ENCODE results near the gene DRD3. TPM values are rescaled to one million over a fixed set of nuclear protein-coding genes. Genes with fewer than 3 reads are reported as not detected.

DRD3 gene
- total RNA-seq, 1 donor from 2014 or later: not detected

DNA sequence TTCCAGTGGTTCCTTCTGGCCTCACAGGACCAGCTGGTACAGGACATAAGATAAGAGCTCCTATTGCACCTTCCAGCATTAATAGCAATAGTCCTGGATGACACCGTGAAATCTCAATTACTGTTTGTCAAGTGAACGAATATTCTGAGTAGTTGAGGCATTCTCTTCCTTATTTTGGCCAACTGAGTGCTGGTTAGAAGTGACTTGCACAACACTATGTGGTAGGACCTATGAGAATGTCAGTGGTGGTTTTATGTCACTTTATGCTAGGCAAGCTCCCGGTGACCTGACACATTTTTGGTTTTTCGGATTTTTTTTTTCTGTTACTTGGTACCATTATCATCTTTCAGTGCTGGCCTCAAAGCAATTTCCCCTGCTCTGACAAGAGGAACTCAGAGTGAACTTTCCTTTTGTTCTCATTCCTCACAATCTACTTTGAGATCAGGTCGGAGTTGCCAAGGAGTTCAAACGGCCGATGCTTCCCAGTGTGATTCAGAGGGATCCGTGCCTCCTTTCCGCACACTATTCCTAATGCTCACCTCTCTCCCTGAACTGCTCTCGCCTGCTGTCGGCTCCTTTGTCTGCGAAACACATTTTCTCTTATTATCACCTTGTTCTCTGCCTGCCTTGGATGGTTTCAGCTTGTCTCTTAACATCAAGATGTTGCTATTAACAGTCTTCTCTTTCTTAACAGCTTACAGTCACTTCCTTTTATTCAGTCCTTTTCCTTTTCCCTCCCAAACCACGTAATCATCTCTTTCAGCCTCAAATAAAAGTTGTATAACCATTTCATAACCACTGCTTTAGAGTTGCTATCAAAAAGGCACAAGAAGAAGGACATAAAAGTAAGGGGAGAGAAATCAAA lies 86.5 kb downstream of the DRD3 start:
- no peak for DNase-seq (ENCODE audit: extremely low spot score, unreplicated experiment)
- Mint-ChIP-seq H3K4me1 (ENCODE audit: unreplicated experiment) (peaks cover 18% of the 10 kb centered on the region), H3K36me3 (peaks cover 7% of the 10 kb centered on the region), H3K27me3 (peaks cover 18% of the 10 kb centered on the region), H3K27ac (no peak overlapping the region), H3K9me3 (peaks cover 7% of the 10 kb centered on the region), H3K4me3 (peak overlapping the region; percentile 1)
- no peak for TF ChIP-seq CTCF (conservative IDR thresholded peaks at IDR 0.05)

DNA sequence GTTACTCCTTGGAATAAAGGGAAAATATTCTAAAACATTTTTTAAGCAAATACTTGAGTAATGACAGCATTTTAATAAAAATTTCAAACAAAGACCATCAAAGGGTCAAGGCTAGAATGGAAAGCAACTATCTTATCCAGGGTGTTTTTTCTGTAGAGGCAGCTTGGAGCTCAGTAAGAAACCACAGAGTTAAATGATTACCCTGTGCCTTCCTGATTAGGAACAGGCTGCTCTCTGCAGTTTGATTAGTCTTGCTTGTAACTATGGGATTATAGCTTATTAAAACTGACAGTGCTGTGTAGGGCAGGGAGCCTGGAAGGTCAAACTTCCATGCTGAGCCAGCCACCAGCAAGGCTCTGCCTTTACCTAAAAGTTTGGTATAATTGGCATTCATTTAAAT lies 89.2 kb downstream of the DRD3 start:
- peaks cover 26% of the 10 kb centered on the region for H3K36me3 Mint-ChIP-seq
- TF ChIP-seq CTCF (conservative IDR thresholded peaks at IDR 0.05): no peak
- H3K9me3 Mint-ChIP-seq: peaks cover 7% of the 10 kb centered on the region
- DNase-seq (ENCODE audit: extremely low spot score, unreplicated experiment): no peak
- H3K27ac Mint-ChIP-seq: no peak overlapping the region
- no peak overlapping the region for H3K4me3 Mint-ChIP-seq
- H3K27me3 Mint-ChIP-seq: peaks cover 18% of the 10 kb centered on the region
- H3K4me1 Mint-ChIP-seq (ENCODE audit: unreplicated experiment): peaks cover 18% of the 10 kb centered on the region

DNA sequence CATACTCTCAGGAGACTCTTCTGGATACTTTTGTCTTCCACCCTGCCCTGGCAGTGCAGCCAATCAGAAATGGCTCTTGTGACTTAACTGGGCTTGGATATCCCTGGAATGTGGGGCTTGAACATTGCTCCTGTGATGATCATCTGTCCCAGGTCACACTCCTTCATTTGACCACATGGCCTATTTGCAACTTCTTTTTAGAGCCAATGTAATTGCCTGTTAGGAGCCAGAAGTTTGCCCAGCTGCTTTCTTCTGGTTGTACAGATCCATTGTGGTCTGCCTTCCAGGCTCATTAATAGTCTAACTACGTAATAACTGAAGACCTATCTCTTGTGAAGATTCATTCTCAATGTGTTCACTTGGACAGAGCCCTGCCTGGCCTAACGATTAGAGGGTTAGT lies 92.5 kb downstream of the DRD3 start:
- H3K4me3 Mint-ChIP-seq: no peak overlapping the region
- peaks cover 43% of the 10 kb centered on the region for H3K36me3 Mint-ChIP-seq
- H3K4me1 Mint-ChIP-seq (ENCODE audit: unreplicated experiment): no peaks in the 10 kb centered on the region
- no peak for DNase-seq (ENCODE audit: extremely low spot score, unreplicated experiment)
- H3K27me3 Mint-ChIP-seq: no peaks in the 10 kb centered on the region
- no peak for TF ChIP-seq CTCF (conservative IDR thresholded peaks at IDR 0.05)
- no peak overlapping the region for H3K27ac Mint-ChIP-seq
- H3K9me3 Mint-ChIP-seq: no peaks in the 10 kb centered on the region

DNA sequence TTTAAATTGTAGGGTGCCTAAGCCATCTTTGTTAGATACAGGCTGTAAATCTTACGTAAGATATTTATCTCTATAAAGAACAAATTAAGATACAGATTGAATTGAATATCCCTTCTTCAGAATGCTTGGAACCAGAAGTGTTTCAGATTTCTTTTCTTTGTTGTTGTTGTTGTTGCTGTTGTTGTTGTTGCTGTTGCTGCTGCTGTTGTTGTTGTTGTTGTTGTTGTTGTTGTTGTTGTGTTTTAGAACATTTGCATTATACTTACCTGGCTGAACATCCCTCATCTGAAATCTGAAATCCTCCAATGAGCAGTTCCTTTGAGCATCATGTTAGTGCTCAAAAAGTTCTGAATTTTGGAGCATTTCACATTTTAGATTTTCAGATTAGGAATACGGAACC lies 95.7 kb downstream of the DRD3 start:
- H3K4me3 Mint-ChIP-seq: no peak overlapping the region
- peaks cover 1% of the 10 kb centered on the region for H3K4me1 Mint-ChIP-seq (ENCODE audit: unreplicated experiment)
- no peak for DNase-seq (ENCODE audit: extremely low spot score, unreplicated experiment)
- no peaks in the 10 kb centered on the region for H3K9me3 Mint-ChIP-seq
- no peak for TF ChIP-seq CTCF (conservative IDR thresholded peaks at IDR 0.05)
- H3K27ac Mint-ChIP-seq: no peak overlapping the region
- H3K36me3 Mint-ChIP-seq: peaks cover 50% of the 10 kb centered on the region
- no peaks in the 10 kb centered on the region for H3K27me3 Mint-ChIP-seq

GRCh38 chr3:114081037-114081436 lies 97.8 kb downstream of the DRD3 start:
- TF ChIP-seq CTCF (conservative IDR thresholded peaks at IDR 0.05): no peak
- H3K4me1 Mint-ChIP-seq (ENCODE audit: unreplicated experiment): peaks cover 4% of the 10 kb centered on the region
- DNase-seq (ENCODE audit: extremely low spot score, unreplicated experiment): no peak
- no peak overlapping the region for H3K27ac Mint-ChIP-seq
- H3K27me3 Mint-ChIP-seq: no peaks in the 10 kb centered on the region
- H3K9me3 Mint-ChIP-seq: no peaks in the 10 kb centered on the region
- peaks cover 47% of the 10 kb centered on the region for H3K36me3 Mint-ChIP-seq
- H3K4me3 Mint-ChIP-seq: no peak overlapping the region
